ENCODE results near the gene CITED1.

The CITED1 gene

GRCh38 chrX:72313707-72314641 is 8.3 kb upstream of the CITED1 start:
- TF ChIP-seq CTCF (IDR thresholded peaks at IDR 0.05) = no peak

GRCh38 chrX:72312311-72312940 is 6.7 kb upstream of the CITED1 start:
- TF ChIP-seq CTCF (IDR thresholded peaks at IDR 0.05) = no peak

- no peak for TF ChIP-seq CTCF (IDR thresholded peaks at IDR 0.05)
These were observed 3.8 kb upstream of the CITED1 start for GRCh38 chrX:72309297-72310071.

- no peak for TF ChIP-seq CTCF (IDR thresholded peaks at IDR 0.05)
These were observed 3.0 kb upstream of the CITED1 start for GRCh38 chrX:72308566-72309296.

- TF ChIP-seq CTCF (IDR thresholded peaks at IDR 0.05) = no peak
These were observed 2.5 kb upstream of the CITED1 start for GRCh38 chrX:72308209-72308565.

- TF ChIP-seq CTCF (IDR thresholded peaks at IDR 0.05) = no peak
These were observed 1.9 kb upstream of the CITED1 start for GRCh38 chrX:72307646-72308051.

All from LNCAP (cell line).